GM12892 (cell line): ENCODE measurements around the gene DNAJC5.

Source experiments
- POLR2A ChIP-seq: IDR thresholded peaks from 2 replicates; pipeline ENCODE4 v1.6.1; 2011; ENCODE audit warnings: low read depth, low read length, control low read depth
- POLR2AphosphoS5 ChIP-seq: IDR thresholded peaks from 2 replicates; pipeline ENCODE4 v1.6.1; 2011; ENCODE audit warnings: low read depth, low read length, control low read depth

DNA sequence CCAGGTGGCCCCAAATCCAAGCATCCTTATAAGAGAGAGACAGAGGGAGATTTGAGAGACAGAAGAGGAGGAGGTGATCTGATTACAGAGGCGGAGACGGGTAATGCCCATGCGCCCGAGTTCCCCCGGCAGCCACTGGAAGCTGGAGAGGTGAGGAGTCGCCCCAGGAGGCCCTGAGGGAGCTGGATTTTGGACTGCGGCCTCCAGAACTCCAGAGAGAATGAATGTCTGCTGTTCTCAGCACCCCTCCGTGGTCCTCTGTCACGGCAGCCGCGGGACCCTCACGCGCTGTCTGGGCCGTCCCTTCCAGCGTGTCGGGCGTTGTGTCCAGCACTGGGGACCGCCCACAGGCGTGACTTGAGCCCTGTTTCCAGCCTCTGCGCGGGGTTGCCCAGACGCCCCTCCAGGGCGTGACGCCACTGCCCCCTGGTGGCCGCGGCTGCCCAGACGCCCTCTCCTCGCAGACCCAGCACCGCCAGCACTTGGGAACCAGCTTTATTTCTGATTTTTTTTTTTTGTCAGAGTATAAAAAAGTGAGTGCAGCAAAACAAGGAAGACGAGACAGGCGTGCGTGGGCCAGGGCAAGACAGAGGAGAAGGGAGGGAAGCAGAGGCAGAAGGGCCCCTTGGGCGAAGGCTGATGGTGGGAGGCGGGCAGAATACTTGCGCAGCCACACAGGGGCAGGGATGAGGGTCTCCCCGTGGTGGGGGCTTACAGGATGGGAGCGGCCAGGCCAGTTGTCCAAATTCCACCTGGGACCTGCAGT is 78.9 kb downstream of the DNAJC5 start:
- no peak for TF ChIP-seq POLR2A
- no peak for TF ChIP-seq POLR2AphosphoS5
